Measurements from ENCODE around the gene ECSCR.
"Not testable (repeated sequence)": the region's sequence is repeated elsewhere in the genome, so short reads cannot be mapped to it uniquely, and the experiment has no call there.

ECSCR gene

DNA sequence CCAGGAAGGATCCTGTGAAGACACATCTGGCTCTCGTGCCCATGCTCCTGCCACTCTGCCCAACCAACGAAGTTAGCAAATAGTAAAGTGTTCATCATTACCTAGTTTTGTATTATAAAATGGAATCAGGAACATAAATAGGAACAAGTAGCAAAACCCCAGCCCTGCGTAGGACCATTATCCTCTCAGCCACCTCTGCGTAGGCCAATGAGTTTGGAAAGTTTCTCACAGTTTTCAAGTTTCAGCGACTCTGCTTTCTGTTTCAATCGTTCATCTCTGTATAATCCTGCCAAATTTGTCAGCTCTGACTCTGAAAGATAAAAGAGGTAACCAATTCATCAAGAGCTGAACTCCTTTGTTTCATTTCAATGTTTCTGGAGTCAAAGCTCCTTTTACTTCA, 48.6 kb downstream of the ECSCR start:
- no peak for TF ChIP-seq CTCF (IDR thresholded peaks at IDR 0.05)
- Mint-ChIP-seq H3K27me3 (ENCODE audit: low read depth, poor library complexity) (peaks cover 4% of the 10 kb centered on the region), H3K9me3 (no peaks in the 10 kb centered on the region), H3K4me3 (no peak overlapping the region), H3K4me1 (no peaks in the 10 kb centered on the region), H3K36me3 (ENCODE audit: low read depth) (peaks cover 42% of the 10 kb centered on the region), H3K27ac (no peak overlapping the region)
- no peak for DNase-seq

DNA sequence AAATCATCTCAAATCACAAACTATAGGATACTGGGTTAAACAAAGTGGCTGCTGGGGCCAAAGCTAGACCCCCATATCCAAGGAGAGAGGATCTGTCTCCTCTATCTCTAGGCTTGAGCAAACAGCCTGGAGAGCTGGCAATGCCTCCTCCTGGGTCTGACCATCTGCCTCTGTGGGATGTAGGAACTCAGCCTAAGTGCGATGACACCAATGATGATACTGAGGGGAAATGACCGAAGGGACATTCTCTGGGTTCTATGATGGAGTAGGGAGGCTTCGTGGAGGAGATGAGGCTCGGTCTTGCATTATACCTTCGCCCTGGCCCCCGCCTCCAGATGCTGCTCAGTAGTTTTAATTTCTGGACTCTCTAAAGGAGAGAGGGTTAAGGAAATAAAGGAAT, 49.4 kb downstream of the ECSCR start:
- H3K4me3 Mint-ChIP-seq, result no peak overlapping the region
- DNase-seq, result no peak
- no peak for TF ChIP-seq CTCF (IDR thresholded peaks at IDR 0.05)
- H3K9me3 Mint-ChIP-seq, result no peaks in the 10 kb centered on the region
- H3K36me3 Mint-ChIP-seq (ENCODE audit: low read depth), result peaks cover 34% of the 10 kb centered on the region
- no peak overlapping the region for H3K27ac Mint-ChIP-seq
- peaks cover 4% of the 10 kb centered on the region for H3K27me3 Mint-ChIP-seq (ENCODE audit: low read depth, poor library complexity)
- no peaks in the 10 kb centered on the region for H3K4me1 Mint-ChIP-seq

- H3K27ac Mint-ChIP-seq, result no peak overlapping the region
- H3K36me3 Mint-ChIP-seq (ENCODE audit: low read depth), result peaks cover 23% of the 10 kb centered on the region
- no peaks in the 10 kb centered on the region for H3K4me1 Mint-ChIP-seq
- no peak overlapping the region for H3K4me3 Mint-ChIP-seq
- peaks cover 4% of the 10 kb centered on the region for H3K27me3 Mint-ChIP-seq (ENCODE audit: low read depth, poor library complexity)
- DNase-seq, result no peak
- TF ChIP-seq CTCF (IDR thresholded peaks at IDR 0.05), result no peak
- H3K9me3 Mint-ChIP-seq, result no peaks in the 10 kb centered on the region
Measured at GRCh38 chr5:139410993-139411828, 51.3 kb downstream of the ECSCR start.

DNA sequence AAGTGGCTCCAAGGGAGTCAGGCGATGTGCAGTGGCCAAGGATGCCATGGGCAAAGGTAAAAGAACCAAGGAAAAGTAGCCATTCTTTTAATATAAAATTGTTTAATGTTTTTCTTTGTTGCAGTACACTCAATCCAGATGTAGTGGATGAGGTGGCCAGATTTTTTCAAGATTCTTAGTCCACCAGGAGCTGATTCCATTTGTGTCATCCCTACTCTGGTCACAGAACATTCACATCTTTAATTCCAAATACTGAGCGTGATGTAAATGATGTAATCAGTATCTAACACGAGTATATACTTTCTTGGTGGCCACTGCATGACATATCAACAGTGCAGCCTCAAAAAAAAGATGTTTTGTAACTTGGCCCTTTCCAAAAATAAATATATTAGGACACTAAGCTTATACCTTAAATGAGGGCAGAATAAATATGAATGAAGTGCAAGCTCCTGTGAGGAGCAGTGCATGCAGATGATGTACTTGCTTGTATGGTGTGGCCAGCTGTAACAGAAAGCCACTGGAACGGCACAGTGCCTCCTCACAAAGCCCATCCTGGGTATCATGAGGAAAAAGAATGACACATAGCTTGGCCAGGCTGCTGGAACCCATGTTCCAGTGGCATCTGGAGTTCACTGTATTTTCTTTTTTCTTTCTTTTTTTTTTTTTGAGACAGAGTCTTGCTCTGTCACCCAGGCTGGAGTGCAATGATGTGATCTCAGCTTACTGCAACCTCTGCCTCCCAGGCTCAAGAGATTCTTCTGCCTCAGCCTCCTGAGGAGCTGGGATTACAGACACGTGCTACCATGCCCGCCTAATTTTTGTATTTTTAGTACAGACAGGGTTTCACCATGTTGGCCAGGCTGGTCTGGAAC, 52.2 kb downstream of the ECSCR start:
- no peak for TF ChIP-seq CTCF (IDR thresholded peaks at IDR 0.05)
- DNase-seq, result no peak
- H3K36me3 Mint-ChIP-seq (ENCODE audit: low read depth), result peaks cover 20% of the 10 kb centered on the region
- H3K27me3 Mint-ChIP-seq (ENCODE audit: low read depth, poor library complexity), result peaks cover 4% of the 10 kb centered on the region
- H3K27ac Mint-ChIP-seq, result no peak overlapping the region
- peaks cover 4% of the 10 kb centered on the region for H3K4me1 Mint-ChIP-seq
- H3K4me3 Mint-ChIP-seq, result no peak overlapping the region
- H3K9me3 Mint-ChIP-seq, result no peaks in the 10 kb centered on the region

DNA sequence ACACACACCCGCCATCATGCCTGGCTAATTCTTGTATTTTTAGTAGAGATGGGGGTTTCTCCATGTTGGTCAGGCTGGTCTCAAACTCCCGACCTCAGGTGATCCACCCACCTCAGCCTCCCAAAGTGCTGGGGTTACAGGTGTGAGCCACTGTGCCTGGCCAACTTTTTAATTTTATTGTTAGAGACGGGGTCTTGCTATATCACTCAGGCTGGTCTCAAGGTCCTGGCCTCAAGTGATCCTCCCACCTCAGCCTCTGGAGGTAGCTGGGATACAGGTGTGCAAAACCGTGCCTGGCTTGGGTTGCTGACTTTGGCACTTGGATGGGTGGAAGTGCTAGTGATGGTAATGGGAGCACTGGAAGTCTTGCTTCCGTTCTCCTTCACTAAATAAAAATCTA, 53.4 kb downstream of the ECSCR start:
- H3K4me1 Mint-ChIP-seq, result peaks cover 11% of the 10 kb centered on the region
- H3K36me3 Mint-ChIP-seq (ENCODE audit: low read depth), result peaks cover 15% of the 10 kb centered on the region
- not testable (repeated sequence) for H3K9me3 Mint-ChIP-seq; H3K4me3 Mint-ChIP-seq; H3K27ac Mint-ChIP-seq; H3K27me3 Mint-ChIP-seq (ENCODE audit: low read depth, poor library complexity); DNase-seq

GRCh38 chr5:139408191-139408590, 54.4 kb downstream of the ECSCR start:
- H3K4me3 Mint-ChIP-seq, result no peak overlapping the region
- H3K9me3 Mint-ChIP-seq, result no peaks in the 10 kb centered on the region
- DNase-seq, result no peak
- H3K27me3 Mint-ChIP-seq (ENCODE audit: low read depth, poor library complexity), result peaks cover 9% of the 10 kb centered on the region
- no peak overlapping the region for H3K27ac Mint-ChIP-seq
- no peak for TF ChIP-seq CTCF (IDR thresholded peaks at IDR 0.05)
- peaks cover 8% of the 10 kb centered on the region for H3K36me3 Mint-ChIP-seq (ENCODE audit: low read depth)
- H3K4me1 Mint-ChIP-seq, result peaks cover 17% of the 10 kb centered on the region
